HepG2 (cell line): Measurements from ENCODE around the gene GRB7. TPM values are rescaled to one million over a fixed set of nuclear protein-coding genes. Genes with fewer than 3 reads are reported as not detected.

Source experiments
- ATAC-seq: fragments of 200-7000 bp; cut with Tn5 transposase; 3 replicates; pipeline ENCODE4 v1.9.1; 2020; ENCODE audit warnings: mild to moderate bottlenecking, moderate library complexity
- BruUV-seq: library from RNA; stranded (reverse); fragments of 400-500 nt; replicated peaks from 2 replicates; lab custom pipeline; 2021; lab: Mats Ljungman, UMichigan
- CTCF ChIA-PET: fragments of 300-600 bp; formaldehyde crosslinking; extraction: SDS; loops from one replicate; lab custom pipeline; 2021; ENCODE audit warnings: low total read pairs, inconsistent platforms, low intra/inter-chr PET ratio; lab: Yijun Ruan, JAX
- POLR2A ChIA-PET: fragments of 350-600 bp; sonication (Branson Sonifier 250); formaldehyde crosslinking; loops from one replicate; lab custom pipeline; 2020; ENCODE audit warnings: antibody characterized with exemption, inconsistent platforms; lab: Yijun Ruan, JAX
- DNase-seq: peaks from one replicate; pipeline ENCODE4 v3.0.0-alpha.2; 2015; ENCODE audit warnings: low spot score
- FAIRE-seq: peaks from 3 replicates; lab custom pipeline; 2011; peaks lifted over from hg19 to GRCh38; lab: Jason Lieb, UNC
- H2AFZ ChIP-seq: one replicate; pipeline ENCODE4 v1.6.1; 2011; ENCODE audit warnings: low read length, inconsistent platforms
- H3K27ac ChIP-seq: fragments of 300-600 bp; 3 replicates; pipeline ENCODE4 v1.8.0; 2011; ENCODE audit warnings: mixed run types, mild to moderate bottlenecking, mixed read lengths, low read length, inconsistent platforms; ENCODE audit not compliant: insufficient read depth; ENCODE audit errors: extremely low read length
- H3K27me3 ChIP-seq, 2 experiments: fragments of 200-600 bp in 1 of 2; 2 replicates in 1 of 2; 3 replicates in 1 of 2; pipeline versions ENCODE4 v1.6.0 to v1.8.0; 2011; ENCODE audit warnings: low read length in 2 of 2, mild to moderate bottlenecking in 2 of 2, moderate library complexity in 2 of 2, inconsistent platforms in 1 of 2; ENCODE audit not compliant: insufficient read depth in 2 of 2, control insufficient read depth in 1 of 2
- H3K36me3 ChIP-seq, 2 experiments: fragments of 200-600 bp in 1 of 2; replicated peaks in 1 of 2; 2 replicates in 1 of 2; 3 replicates in 1 of 2; pipeline versions ENCODE4 v1.5.1 to v1.8.0; 2011; ENCODE audit warnings: low read length in 2 of 2, inconsistent platforms in 1 of 2; ENCODE audit not compliant: insufficient read depth in 2 of 2, control insufficient read depth in 1 of 2
- H3K4me1 ChIP-seq: 2 replicates; pipeline ENCODE4 v1.5.1; 2012; ENCODE audit warnings: low read length, inconsistent platforms; ENCODE audit not compliant: insufficient read depth
- H3K4me2 ChIP-seq: 2 replicates; pipeline ENCODE4 v1.6.0; 2011; ENCODE audit warnings: low read depth, low read length, inconsistent platforms
- H3K4me3 ChIP-seq, 3 experiments: fragments of 200-600 bp in 1 of 3; sonication (generic), shearing (Covaris generic) in 1 of 3; replicated peaks in 1 of 3; 2 replicates each; pipeline ENCODE4 v1.5.1; 2011 to 2016; ENCODE audit warnings: low read length in 3 of 3, inconsistent platforms in 2 of 3, low read depth in 2 of 3, mild to moderate bottlenecking in 2 of 3, control low read depth in 1 of 3, mixed read lengths in 1 of 3; ENCODE audit not compliant: insufficient read depth in 1 of 3
- H3K79me2 ChIP-seq: one replicate; pipeline ENCODE4 v1.6.1; 2011; ENCODE audit warnings: low read length, inconsistent platforms; ENCODE audit not compliant: insufficient read depth
- H3K9ac ChIP-seq: 2 replicates; pipeline ENCODE4 v1.6.0; 2011; ENCODE audit warnings: mild to moderate bottlenecking, low read depth, low read length, inconsistent platforms; ENCODE audit not compliant: insufficient read depth
- H3K9me3 ChIP-seq: 2 replicates; pipeline ENCODE4 v1.5.1; 2012; ENCODE audit warnings: mild to moderate bottlenecking, low read length
- H4K20me1 ChIP-seq: 2 replicates; pipeline ENCODE4 v1.6.0; 2011; ENCODE audit warnings: inconsistent platforms, mild to moderate bottlenecking, low read length, moderate library complexity; ENCODE audit not compliant: insufficient read depth
- AKAP8 ChIP-seq: sonication (generic); formaldehyde crosslinking; IDR thresholded peaks from 2 replicates; pipeline ENCODE4 v1.5.1; 2020; ENCODE audit warnings: mild to moderate bottlenecking, missing genetic modification reagents
- ATRX ChIP-seq: sonication (generic); formaldehyde crosslinking; IDR thresholded peaks from 2 replicates; pipeline ENCODE4 v1.4.0; 2020; ENCODE audit warnings: missing genetic modification reagents, borderline replicate concordance
- DR1 ChIP-seq: sonication (generic); formaldehyde crosslinking; IDR thresholded peaks from 2 replicates; pipeline ENCODE4 v1.8.0; 2021; ENCODE audit warnings: mild to moderate bottlenecking, missing genetic modification reagents, inconsistent platforms
- HBP1 ChIP-seq: IDR thresholded peaks from 2 replicates; pipeline ENCODE4 v1.6.1; 2016; ENCODE audit warnings: low read depth, control low read depth
- HDAC1 ChIP-seq: sonication (generic); formaldehyde crosslinking; IDR thresholded peaks from 2 replicates; pipeline ENCODE4 v1.5.1; 2020; ENCODE audit warnings: mild to moderate bottlenecking, missing genetic modification reagents
- HOXD1 ChIP-seq: sonication (generic); formaldehyde crosslinking; IDR thresholded peaks from 2 replicates; pipeline ENCODE4 v1.5.0; 2020; ENCODE audit warnings: missing genetic modification reagents
- KLF11 ChIP-seq: IDR thresholded peaks from 2 replicates; pipeline ENCODE4 v1.6.1; 2016; ENCODE audit warnings: missing compliant biosample characterization
- MEF2D ChIP-seq: sonication (generic); formaldehyde crosslinking; IDR thresholded peaks from 2 replicates; pipeline ENCODE4 v1.5.1; 2020; ENCODE audit warnings: mild to moderate bottlenecking, missing genetic modification reagents
- THAP8 ChIP-seq: sonication (generic); formaldehyde crosslinking; IDR thresholded peaks from 2 replicates; pipeline ENCODE4 v1.5.1; 2020; ENCODE audit warnings: missing genetic modification reagents, mild to moderate bottlenecking, borderline replicate concordance
- ZBTB25 ChIP-seq: IDR thresholded peaks from 2 replicates; pipeline ENCODE4 v1.6.1; 2018; ENCODE audit warnings: missing genetic modification reagents
- ZNF20 ChIP-seq: sonication (generic); formaldehyde crosslinking; IDR thresholded peaks from 2 replicates; pipeline ENCODE4 v1.4.0; 2020; ENCODE audit warnings: mild to moderate bottlenecking, moderate library complexity, missing genetic modification reagents
- ZNF432 ChIP-seq: sonication (generic); formaldehyde crosslinking; IDR thresholded peaks from 2 replicates; pipeline ENCODE4 v1.5.0; 2020; ENCODE audit warnings: missing genetic modification reagents, mild to moderate bottlenecking, borderline replicate concordance
- WGBS: methylation state at CpG from one replicate; pipeline ENCODE4 v1.1.6; 2017; ENCODE audit warnings: low lambda C conversion rate; 5-methylcytosine and 5-hydroxymethylcytosine counted together
- in situ Hi-C: cut with HindIII; loops from 2 replicates; pipeline ENCODE4 v1.10.0; 2017; ENCODE audit warnings: low pct_unique_long_range_greater_than_20kb; ENCODE audit not compliant: extremely low pct_ligation_motif_present
- intact Hi-C: fragments of 100-400 bp; cut with micrococcal nuclease; formaldehyde crosslinking; loops from one replicate; pipeline ENCODE4 v1.10.0; 2022; ENCODE audit not compliant: unreplicated experiment
- polyA plus RNA-seq, 8 experiments: library from polyadenylated mRNA; depleted of rRNA in 3 of 8; stranded (reverse) in 7 of 8; unstranded in 1 of 8; fragments of >200 nt; fragmentation: Illumina TruSeq in 4 of 8; extraction: Trizol in 4 of 8; gene quantifications; 2 replicates each; pipeline versions ENCODE4 v1.2.1 to v1.2.3, GENCODE V29; 2011 to 2016; ENCODE audit warnings: low read depth in 4 of 8, missing spikeins in 1 of 8, mixed read lengths in 1 of 8; ENCODE audit not compliant: insufficient read depth in 1 of 8
- total RNA-seq, 5 experiments: library from RNA; depleted of rRNA; stranded (reverse); fragments of >200 nt; fragmentation: Illumina TruSeq; extraction: Trizol; gene quantifications; 2 replicates each; pipeline ENCODE4 v1.2.3, GENCODE V29; 2016; ENCODE audit warnings: low read depth in 1 of 5
- TF ChIP-seq, protein P1 (sequence below): sonication (generic); formaldehyde crosslinking; IDR thresholded peaks from 2 replicates; pipeline ENCODE4 v1.4.0; 2020; ENCODE audit warnings: missing genetic modification reagents, borderline replicate concordance

Gene GRB7
- total and polyA plus RNA-seq, 2 of the 13 experiments (the other 11 are each of a cell fraction or from before 2014, with no cell fraction given): 60.2 to 77.7 TPM

DNA sequence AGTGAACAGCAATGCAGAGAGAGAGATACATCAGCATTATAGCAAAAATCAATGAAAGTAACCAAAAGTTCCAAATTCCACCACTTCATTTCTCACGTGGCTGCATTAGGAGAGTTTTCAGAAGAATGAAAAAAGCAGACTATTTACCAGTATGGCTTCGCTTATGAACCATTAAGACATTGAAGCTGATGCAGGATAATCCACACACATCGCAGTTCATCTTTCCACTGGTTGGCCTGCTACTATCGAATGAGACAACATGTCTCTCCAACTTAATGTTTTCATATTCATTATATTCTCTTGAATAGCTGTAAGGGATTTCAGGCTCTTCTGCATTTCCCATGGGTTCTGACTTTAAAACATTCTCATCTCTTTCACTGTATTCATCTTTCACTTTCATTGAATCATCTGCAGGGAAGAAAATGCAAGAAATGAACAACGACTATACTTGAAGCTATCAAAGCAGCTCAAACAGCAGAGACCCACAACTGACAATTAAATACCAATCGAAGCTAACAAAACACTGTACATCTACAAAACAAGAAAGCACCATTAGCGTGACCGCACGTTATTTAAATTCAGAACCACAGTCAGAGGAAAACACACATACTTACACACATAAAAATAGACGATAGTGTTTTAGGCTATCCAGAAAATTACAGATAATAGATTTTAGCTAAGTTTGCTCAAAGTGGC, 54.9 kb downstream of the GRB7 start (continued):
- TF ChIP-seq ZBTB25 (CRISPR knock-in tag) (no peak), HDAC1 (no peak), THAP8 (no peak)

DNA sequence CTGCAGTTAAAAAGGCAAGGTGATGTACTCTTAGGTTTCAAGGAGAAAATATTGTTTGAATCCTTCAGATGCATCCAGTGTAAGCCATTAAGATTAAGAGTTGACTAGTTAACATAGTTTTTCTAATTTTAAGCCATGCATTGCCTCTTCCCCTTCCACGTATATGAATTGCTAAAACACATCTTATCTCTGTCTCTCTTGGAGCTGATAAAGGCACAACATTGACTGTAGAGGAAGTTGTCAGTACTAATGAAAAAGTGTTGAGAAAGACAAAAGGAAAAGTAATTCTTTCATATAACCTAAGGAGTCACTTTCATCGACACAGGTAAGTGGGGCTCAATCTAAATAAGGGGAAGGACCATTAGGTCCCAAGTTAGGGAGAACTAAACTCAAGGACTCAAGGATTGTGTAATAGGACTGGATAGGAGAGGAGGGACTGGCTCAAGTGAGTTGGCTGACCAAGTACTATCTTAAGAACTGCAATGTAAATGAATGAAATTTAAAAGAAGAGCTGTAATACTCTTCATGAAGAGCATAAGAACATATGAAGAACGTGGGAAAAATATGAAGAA, 55.6 kb downstream of the GRB7 start:
- in situ Hi-C loops (no loop called here), intact Hi-C loops (no loop called here)
- FAIRE-seq (no peak), ATAC-seq (no peak), DNase-seq (no peak)
- BruUV-seq: no TSS peak
- H3K36me3 ChIP-seq: no peaks in the 10 kb centered on the region
- H3K79me2 ChIP-seq: no peaks in the 10 kb centered on the region
- no peak overlapping the region for H3K27ac ChIP-seq
- H3K4me1 ChIP-seq: no peaks in the 10 kb centered on the region
- no peak overlapping the region for H3K4me2 ChIP-seq
- no peaks in the 10 kb centered on the region for H4K20me1 ChIP-seq
- H3K27me3 ChIP-seq: no peaks in the 10 kb centered on the region
- ChIA-PET CTCF (no interaction called here), POLR2A (no interaction called here)
- 3% methylated on average over 3 of the region's 3 CpGs for WGBS
- no peak overlapping the region for H3K4me3 ChIP-seq
- no peaks in the 10 kb centered on the region for H3K9me3 ChIP-seq
- H3K9ac ChIP-seq: no peak overlapping the region
- H2AFZ ChIP-seq: no peak overlapping the region
- TF ChIP-seq, protein P1, sequence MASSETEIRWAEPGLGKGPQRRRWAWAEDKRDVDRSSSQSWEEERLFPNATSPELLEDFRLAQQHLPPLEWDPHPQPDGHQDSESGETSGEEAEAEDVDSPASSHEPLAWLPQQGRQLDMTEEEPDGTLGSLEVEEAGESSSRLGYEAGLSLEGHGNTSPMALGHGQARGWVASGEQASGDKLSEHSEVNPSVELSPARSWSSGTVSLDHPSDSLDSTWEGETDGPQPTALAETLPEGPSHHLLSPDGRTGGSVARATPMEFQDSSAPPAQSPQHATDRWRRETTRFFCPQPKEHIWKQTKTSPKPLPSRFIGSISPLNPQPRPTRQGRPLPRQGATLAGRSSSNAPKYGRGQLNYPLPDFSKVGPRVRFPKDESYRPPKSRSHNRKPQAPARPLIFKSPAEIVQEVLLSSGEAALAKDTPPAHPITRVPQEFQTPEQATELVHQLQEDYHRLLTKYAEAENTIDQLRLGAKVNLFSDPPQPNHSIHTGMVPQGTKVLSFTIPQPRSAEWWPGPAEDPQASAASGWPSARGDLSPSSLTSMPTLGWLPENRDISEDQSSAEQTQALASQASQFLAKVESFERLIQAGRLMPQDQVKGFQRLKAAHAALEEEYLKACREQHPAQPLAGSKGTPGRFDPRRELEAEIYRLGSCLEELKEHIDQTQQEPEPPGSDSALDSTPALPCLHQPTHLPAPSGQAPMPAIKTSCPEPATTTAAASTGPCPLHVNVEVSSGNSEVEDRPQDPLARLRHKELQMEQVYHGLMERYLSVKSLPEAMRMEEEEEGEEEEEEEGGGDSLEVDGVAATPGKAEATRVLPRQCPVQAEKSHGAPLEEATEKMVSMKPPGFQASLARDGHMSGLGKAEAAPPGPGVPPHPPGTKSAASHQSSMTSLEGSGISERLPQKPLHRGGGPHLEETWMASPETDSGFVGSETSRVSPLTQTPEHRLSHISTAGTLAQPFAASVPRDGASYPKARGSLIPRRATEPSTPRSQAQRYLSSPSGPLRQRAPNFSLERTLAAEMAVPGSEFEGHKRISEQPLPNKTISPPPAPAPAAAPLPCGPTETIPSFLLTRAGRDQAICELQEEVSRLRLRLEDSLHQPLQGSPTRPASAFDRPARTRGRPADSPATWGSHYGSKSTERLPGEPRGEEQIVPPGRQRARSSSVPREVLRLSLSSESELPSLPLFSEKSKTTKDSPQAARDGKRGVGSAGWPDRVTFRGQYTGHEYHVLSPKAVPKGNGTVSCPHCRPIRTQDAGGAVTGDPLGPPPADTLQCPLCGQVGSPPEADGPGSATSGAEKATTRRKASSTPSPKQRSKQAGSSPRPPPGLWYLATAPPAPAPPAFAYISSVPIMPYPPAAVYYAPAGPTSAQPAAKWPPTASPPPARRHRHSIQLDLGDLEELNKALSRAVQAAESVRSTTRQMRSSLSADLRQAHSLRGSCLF (CRISPR knock-in tag): no peak
- TF ChIP-seq ZNF432 (no peak), AKAP8 (CRISPR knock-in tag) (no peak), MEF2D (CRISPR knock-in tag) (no peak), ZNF20 (CRISPR knock-in tag) (no peak), ATRX (CRISPR knock-in tag) (no peak), KLF11 (CRISPR knock-in tag) (no peak), DR1 (CRISPR knock-in tag) (no peak), HBP1 (CRISPR knock-in tag) (no peak), HOXD1 (CRISPR knock-in tag) (no peak)
